GM21786 (cell line): ENCODE measurements around the gene ARHGAP27.

Experiments
- ATAC-seq: cut with Tn5 transposase; IDR thresholded peaks from one replicate; pipeline ENCODE4 v1.9.1; 2021; ENCODE audit not compliant: unreplicated experiment

ARHGAP27 gene

DNA sequence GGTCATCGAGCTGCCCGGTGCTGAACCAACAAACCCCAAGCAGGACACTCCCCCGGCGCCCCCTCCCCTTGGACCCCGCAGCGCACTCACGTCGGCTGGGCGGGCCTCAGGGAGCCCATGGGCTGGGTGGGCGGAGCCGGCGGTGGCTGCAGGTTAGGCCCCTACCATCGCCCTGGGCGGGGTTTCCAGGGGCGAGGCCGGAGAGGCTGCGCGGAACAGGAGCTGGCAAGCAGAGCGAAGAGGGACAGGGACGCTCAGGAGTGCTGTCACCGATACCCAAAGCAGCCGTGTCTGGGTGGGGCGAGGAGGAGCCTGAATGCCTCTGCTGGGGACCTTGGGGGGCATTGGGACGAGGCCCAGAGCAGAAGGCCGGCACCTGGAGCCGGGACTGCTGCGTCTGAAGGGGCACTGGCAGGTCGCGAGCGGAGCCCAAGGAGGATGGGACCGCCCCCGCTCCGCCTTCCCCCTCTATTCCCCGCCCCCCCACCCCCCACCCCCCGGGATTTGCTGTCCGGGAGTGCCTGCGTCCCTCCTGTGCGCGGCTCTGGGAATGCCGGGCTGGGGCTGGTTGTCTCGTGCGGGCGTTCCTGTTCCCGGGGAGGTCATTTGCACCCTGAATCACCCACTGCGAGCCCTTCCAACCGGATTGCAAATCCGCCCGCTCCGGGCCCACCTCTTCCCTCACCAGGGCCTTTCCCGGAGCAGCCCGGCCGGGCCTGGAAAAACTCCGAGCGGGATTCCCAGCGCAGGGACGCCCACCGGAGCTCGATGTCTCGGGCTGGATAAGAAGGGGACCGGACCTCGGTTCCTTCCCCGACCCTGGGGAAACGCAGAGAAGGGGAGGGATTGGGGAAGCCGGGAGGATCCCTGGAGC, 902 bp downstream of the ARHGAP27 start:
- peak; percentile 49 for ATAC-seq

DNA sequence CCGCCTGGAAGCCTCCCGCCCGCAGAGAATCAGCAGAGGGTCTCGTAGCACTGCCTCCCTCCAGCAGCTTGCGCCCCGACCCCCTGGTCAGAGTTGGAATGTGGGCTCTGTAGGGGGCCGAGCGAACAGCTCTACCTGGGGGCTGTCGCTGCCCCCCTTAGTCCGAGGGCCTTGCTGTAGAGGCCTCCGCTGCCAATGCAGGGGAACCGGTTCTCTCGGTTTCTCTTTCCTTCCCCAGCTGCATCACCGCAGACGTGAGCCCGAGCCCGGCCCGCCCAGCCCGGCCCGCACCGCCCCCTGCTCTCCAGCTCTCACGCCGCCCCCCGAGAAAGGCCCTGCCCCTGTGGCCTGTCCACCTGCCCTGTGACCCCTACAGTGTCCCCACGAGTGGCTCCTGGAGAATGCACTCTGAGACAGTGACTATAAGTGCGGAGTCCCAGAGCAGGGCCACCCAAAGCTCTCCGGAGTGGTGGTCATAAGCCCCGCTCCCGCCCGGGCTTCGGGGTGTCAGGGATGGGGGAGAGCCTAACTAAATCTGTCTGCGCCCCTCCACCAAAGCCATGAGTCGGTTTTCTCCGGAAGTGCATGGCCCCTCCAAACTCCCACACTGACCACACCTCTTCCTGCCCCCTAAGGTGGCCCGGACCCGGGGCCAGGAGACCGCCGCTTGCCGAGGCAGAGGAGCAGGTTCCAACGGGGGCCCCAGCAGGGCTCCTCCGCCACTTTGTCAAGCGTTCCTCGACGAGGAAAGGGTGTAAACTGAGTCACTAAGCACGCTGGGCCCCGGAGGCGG, 1.7 kb downstream of the ARHGAP27 start:
- no peak for ATAC-seq

DNA sequence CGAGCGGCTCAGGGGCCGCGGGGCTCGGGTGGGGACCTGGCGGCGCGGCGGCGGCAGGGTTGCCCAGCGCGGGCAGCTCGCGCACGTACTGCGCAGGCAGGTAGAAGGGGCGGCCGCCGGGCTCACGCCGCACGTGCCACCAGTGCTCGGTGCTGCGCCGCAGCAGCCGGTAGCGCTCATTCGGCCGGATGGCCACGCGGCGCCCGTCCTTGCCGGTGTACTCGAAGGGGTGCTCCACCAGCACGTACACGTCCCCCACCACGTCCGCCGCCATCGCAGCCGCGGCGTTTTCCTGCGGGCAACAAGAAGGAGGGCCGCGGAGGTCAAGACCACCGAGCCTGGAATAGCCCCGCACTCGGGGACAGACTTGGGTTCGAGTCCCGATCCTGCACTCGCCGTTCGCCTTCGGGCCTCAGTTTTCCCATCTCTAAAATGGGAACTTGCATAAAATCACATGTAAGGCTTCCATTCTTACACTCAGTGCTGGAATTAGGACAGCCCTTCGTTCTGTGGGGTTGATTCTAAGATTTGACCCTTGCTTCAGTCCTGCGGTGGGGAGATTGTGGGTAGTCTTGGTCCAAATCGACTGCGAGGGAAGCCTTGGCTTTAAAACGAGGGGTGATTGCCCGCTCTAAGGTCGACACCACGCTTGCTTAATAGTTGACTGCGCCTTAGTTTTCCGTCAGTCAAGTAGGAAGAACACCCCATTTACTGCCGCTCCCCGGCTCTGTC, 2.5 kb downstream of the ARHGAP27 start:
- no peak for ATAC-seq

- no peak for ATAC-seq
Observed at GRCh38 chr17:45429339-45430005, 3.2 kb downstream of the ARHGAP27 start.

DNA sequence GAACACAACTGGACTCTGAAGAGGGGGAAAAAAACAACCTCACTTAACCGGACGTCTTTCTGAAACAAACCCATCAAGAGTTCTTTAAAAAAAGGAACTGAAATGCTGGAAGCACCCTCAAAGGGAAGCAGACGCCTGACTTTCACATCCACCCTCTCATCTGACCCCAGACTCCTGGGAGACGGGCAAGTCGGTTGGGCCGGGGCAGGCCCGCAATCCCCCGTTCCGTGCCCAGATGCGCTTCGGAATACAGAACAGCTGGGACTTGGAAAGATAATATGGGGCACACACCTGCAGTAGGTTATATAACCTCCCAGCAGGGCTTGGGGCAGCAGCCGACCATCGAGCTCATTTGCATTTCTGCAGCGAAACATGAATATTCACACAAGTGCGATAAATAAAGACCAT, 3.7 kb downstream of the ARHGAP27 start:
- no peak for ATAC-seq

GRCh38 chr17:45428050-45428617, 4.5 kb downstream of the ARHGAP27 start:
- ATAC-seq: peak; percentile 43

- no peak for ATAC-seq
Observed at GRCh38 chr17:45427181-45427835, 5.4 kb downstream of the ARHGAP27 start.

- no peak for ATAC-seq
Observed at GRCh38 chr17:45426561-45426960, 6.1 kb downstream of the ARHGAP27 start.

- ATAC-seq: no peak
Observed at GRCh38 chr17:45425984-45426413, 6.7 kb downstream of the ARHGAP27 start.

- ATAC-seq: no peak
Observed at GRCh38 chr17:45425125-45425983, 7.3 kb downstream of the ARHGAP27 start.

GRCh38 chr17:45424769-45425124, 7.9 kb downstream of the ARHGAP27 start:
- ATAC-seq: no peak

GRCh38 chr17:45423975-45424335, 8.7 kb downstream of the ARHGAP27 start:
- no peak for ATAC-seq

- ATAC-seq: no peak
Observed at GRCh38 chr17:45423304-45423974, 9.2 kb downstream of the ARHGAP27 start.

DNA sequence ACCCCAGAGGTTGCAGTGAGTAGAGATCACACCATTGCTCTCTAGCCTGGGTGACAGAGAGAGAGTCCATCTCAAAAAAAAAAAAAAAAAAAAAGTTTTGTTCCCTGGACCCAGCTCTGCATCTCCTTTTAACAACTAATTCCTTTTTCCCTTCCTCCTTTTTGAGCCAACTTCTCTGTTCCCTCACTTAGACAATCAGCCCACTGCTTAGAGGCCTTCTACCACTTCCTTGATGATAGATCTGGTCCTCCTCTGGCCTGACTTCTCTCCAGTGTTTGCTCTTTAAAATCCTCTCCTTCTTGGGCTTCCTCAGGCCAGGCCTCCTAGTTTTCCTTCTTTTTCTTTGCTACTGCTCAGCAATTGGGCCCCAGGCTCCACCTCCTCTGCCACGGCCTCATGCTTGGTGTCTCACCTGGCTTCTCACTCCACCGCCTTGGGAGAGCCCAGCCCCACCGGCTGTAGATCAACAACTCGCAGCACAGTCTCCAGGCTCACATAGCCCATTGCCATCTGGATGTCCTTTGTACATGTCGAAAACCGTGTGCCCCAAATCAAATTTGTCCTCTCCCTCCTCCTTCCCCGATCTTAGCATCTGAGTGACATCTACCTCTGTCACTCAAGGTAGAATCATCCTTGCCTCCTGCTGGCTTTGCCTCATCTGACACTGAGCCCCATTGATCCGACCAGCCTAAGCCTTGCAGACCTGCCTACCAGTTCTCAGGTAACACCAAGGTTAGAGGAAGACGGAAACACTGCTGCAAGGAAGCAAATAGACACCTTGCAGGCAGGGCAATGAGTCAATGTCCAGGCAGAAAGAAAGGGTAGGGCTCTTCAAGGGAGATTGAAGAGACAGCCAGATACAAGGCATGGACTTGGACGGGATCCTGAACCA, 17.4 kb downstream of the ARHGAP27 start:
- no peak for ATAC-seq

- peak; percentile 61 for ATAC-seq
Observed at GRCh38 chr17:45413498-45413923, 19.2 kb downstream of the ARHGAP27 start.

DNA sequence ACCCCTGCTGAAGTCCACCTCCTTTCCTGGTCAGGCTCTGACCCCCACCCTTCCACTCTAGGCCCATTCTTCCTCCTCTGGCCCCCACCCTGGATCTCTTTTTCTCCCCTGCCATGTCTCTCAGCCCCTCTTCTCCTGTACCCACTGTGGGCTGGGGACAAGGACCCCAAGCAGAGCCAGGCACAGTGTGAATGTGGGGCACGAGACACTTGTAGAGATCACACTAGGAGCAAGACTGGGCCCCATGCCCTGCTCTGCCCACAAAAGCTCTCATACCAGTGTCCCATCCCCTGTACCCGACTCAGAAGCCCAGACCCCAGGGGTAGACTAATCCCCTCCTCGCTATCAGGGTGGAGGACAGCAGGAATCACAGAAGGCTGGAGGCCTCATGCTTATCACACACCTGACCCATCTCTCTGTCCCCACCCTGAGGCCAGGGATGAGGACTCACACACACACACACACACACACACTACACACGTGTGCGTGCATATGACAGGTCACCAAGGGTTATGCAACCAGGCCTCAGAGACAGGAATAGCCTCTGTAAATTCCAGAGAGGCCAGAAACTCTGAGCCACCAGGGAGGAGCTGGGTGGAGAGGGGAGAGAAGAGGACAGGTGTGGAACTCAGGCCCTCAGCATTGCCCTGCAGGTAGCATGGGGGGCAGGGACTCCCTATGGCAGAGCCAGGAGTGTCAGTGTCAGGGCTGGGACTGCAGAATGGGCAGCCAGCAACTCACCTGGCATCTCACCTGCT, 21.1 kb downstream of the ARHGAP27 start:
- ATAC-seq: no peak
